ENCODE data around the gene MEDAG.

The MEDAG gene

DNA sequence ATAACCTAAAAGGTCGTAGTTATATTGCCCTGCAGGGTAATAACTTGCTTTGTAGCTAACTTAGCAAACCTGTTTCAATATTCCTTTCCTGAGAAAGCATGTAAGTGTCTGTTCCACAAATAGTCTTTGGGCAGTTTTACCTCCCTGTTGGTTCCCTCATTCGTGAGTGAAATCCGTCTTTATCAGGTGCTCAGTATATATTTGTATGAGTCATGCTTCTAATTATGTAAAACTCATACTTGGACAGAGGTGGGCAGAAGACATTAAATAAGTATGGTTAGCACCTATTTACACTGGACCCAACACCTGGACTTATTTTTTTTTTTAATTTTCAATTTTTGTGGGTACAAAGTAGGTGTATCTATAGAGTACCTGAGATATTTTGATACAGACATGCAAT lies 44.9 kb upstream of the MEDAG start:
- no peaks in the 10 kb centered on the region for H3K9me3 ChIP-seq (ENCODE audit: insufficient read depth, low read length, severe bottlenecking)
- H2AFZ ChIP-seq (ENCODE audit: low read depth, low read length): no peak overlapping the region
- no peak overlapping the region for H3K4me2 ChIP-seq (ENCODE audit: insufficient read depth, low read length)
- peaks cover 5% of the 10 kb centered on the region; the same call in 1 of the 2 replicates for H3K4me1 ChIP-seq (ENCODE audit: insufficient read depth, low read length)
- no peaks in the 10 kb centered on the region for H3K36me3 ChIP-seq (ENCODE audit: insufficient read depth, low read length)
- no peak overlapping the region for H3K9ac ChIP-seq (ENCODE audit: low read depth, low read length)
- H3K27ac ChIP-seq (ENCODE audit: low read length): no peak overlapping the region
- H4K20me1 ChIP-seq (ENCODE audit: insufficient read depth, low read length): no peaks in the 10 kb centered on the region
- ATAC-seq (ENCODE audit: insufficient read depth, low read depth) (no peak), DNase-seq (no peak)
- TF ChIP-seq, protein P1, sequence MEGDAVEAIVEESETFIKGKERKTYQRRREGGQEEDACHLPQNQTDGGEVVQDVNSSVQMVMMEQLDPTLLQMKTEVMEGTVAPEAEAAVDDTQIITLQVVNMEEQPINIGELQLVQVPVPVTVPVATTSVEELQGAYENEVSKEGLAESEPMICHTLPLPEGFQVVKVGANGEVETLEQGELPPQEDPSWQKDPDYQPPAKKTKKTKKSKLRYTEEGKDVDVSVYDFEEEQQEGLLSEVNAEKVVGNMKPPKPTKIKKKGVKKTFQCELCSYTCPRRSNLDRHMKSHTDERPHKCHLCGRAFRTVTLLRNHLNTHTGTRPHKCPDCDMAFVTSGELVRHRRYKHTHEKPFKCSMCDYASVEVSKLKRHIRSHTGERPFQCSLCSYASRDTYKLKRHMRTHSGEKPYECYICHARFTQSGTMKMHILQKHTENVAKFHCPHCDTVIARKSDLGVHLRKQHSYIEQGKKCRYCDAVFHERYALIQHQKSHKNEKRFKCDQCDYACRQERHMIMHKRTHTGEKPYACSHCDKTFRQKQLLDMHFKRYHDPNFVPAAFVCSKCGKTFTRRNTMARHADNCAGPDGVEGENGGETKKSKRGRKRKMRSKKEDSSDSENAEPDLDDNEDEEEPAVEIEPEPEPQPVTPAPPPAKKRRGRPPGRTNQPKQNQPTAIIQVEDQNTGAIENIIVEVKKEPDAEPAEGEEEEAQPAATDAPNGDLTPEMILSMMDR (IDR thresholded peaks at IDR 0.05; ENCODE audit: borderline replicate concordance, extremely low read depth, low read length, poor library complexity, severe bottlenecking): no peak
- TF ChIP-seq EZH2 (IDR thresholded peaks at IDR 0.05; ENCODE audit: borderline replicate concordance, low read depth, low read length, severe bottlenecking): no peak
- no peak overlapping the region for H3K4me3 ChIP-seq (ENCODE audit: low read depth in 1 of 2, low read length in 2 of 2)
- no peaks in the 10 kb centered on the region for H3K27me3 ChIP-seq (ENCODE audit: insufficient read depth, low read length, poor library complexity)
- no peaks in the 10 kb centered on the region for H3K79me2 ChIP-seq (ENCODE audit: insufficient read depth, low read length)

DNA sequence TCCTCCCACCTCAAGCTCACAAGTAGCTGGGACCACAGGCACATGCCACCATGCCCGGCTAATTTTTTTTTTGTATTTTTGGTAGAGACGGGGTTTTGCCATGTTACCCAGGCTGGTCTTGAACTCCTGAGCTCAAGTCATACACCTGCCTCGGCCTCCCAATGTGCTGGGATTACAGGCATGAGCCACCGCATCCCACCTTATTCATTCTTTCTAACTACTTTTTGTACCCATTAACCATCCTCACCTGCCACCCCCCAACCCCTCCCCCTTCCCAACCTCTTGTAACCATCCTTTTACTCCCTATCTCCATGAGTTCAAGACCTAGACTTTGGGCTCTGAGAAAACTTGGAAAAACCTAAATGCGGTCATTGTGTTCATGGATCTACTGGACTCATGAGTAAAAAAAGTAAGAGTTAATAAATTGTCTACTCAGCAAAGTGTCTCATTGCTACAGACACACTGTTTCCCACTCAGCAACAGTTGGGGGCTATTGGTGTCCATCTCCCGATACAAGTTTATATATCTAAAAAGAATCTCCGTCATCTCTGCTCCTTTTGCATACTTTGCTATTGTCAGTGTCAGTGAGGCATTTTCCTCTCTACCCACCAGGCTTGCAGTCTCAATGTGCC lies 44.1 kb upstream of the MEDAG start:
- Histone ChIP-seq H3K27ac (ENCODE audit: low read length) (no peak overlapping the region), H3K4me1 (ENCODE audit: insufficient read depth, low read length) (peaks cover 5% of the 10 kb centered on the region; the same call in 1 of the 2 replicates), H3K4me2 (ENCODE audit: insufficient read depth, low read length) (no peak overlapping the region), H3K79me2 (ENCODE audit: insufficient read depth, low read length) (no peaks in the 10 kb centered on the region), H3K27me3 (ENCODE audit: insufficient read depth, low read length, poor library complexity) (no peaks in the 10 kb centered on the region), H3K4me3 (ENCODE audit: low read depth in 1 of 2, low read length in 2 of 2) (no peak overlapping the region), H3K9ac (ENCODE audit: low read depth, low read length) (no peak overlapping the region), H3K36me3 (ENCODE audit: insufficient read depth, low read length) (no peaks in the 10 kb centered on the region), H3K9me3 (ENCODE audit: insufficient read depth, low read length, severe bottlenecking) (no peaks in the 10 kb centered on the region), H4K20me1 (ENCODE audit: insufficient read depth, low read length) (no peaks in the 10 kb centered on the region), H2AFZ (ENCODE audit: low read depth, low read length) (no peak overlapping the region)
- DNase-seq (no peak), ATAC-seq (ENCODE audit: insufficient read depth, low read depth) (no peak)
- no peak for TF ChIP-seq EZH2 (IDR thresholded peaks at IDR 0.05; ENCODE audit: borderline replicate concordance, low read depth, low read length, severe bottlenecking)
- TF ChIP-seq, protein P1 (IDR thresholded peaks at IDR 0.05; ENCODE audit: borderline replicate concordance, extremely low read depth, low read length, poor library complexity, severe bottlenecking): no peak

DNA sequence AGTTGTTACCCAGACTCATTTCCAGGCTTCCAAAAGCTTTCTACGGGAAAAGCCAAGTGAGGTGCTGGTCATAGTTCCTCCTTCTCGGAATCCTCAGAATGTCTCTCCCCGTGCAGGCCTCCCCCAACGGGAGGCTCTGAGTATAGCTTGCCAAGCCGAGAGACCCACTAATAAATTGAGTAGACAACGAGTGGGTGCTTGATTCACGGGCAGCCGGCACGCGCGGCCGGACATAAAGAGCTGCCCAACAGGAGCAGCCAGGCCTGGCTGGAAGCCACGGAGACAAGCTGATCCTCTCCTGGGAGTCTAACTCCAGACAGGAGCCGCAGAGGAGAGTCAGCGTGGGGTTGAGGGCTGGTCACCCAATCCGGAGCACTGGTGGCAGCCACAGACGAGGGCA lies 43.4 kb upstream of the MEDAG start:
- Histone ChIP-seq H2AFZ (ENCODE audit: low read depth, low read length) (no peak overlapping the region), H3K27ac (ENCODE audit: low read length) (no peak overlapping the region), H3K4me2 (ENCODE audit: insufficient read depth, low read length) (no peak overlapping the region), H3K27me3 (ENCODE audit: insufficient read depth, low read length, poor library complexity) (no peaks in the 10 kb centered on the region), H3K9ac (ENCODE audit: low read depth, low read length) (no peak overlapping the region), H4K20me1 (ENCODE audit: insufficient read depth, low read length) (no peaks in the 10 kb centered on the region), H3K9me3 (ENCODE audit: insufficient read depth, low read length, severe bottlenecking) (no peaks in the 10 kb centered on the region), H3K79me2 (ENCODE audit: insufficient read depth, low read length) (no peaks in the 10 kb centered on the region), H3K4me1 (ENCODE audit: insufficient read depth, low read length) (peaks cover 5% of the 10 kb centered on the region; the same call in 1 of the 2 replicates), H3K4me3 (ENCODE audit: low read depth in 1 of 2, low read length in 2 of 2) (no peak overlapping the region), H3K36me3 (ENCODE audit: insufficient read depth, low read length) (no peaks in the 10 kb centered on the region)
- DNase-seq (no peak), ATAC-seq (ENCODE audit: insufficient read depth, low read depth) (no peak)
- TF ChIP-seq, protein P1 (IDR thresholded peaks at IDR 0.05; ENCODE audit: borderline replicate concordance, extremely low read depth, low read length, poor library complexity, severe bottlenecking): no peak
- no peak for TF ChIP-seq EZH2 (IDR thresholded peaks at IDR 0.05; ENCODE audit: borderline replicate concordance, low read depth, low read length, severe bottlenecking)
